GM12891 (cell line): Measurements from ENCODE around the gene CPLX3.

ENCODE experiments used
- PAX5 ChIP-seq: IDR thresholded peaks from 2 replicates; pipeline ENCODE4 v1.6.1; 2011; ENCODE audit warnings: low read length, moderate library complexity, mild to moderate bottlenecking; ENCODE audit not compliant: insufficient read depth, severe bottlenecking
- POLR2A ChIP-seq: IDR thresholded peaks from 2 replicates; pipeline ENCODE4 v1.6.1; 2011; ENCODE audit warnings: low read depth, low read length, control low read depth
- POLR2AphosphoS5 ChIP-seq: IDR thresholded peaks from 2 replicates; pipeline ENCODE4 v1.6.1; 2011; ENCODE audit warnings: low read depth, low read length, control low read depth
- POU2F2 ChIP-seq: IDR thresholded peaks from 2 replicates; pipeline ENCODE4 v1.6.1; 2011; ENCODE audit warnings: low read depth, mild to moderate bottlenecking, control low read depth, low read length, moderate library complexity
- SPI1 ChIP-seq: IDR thresholded peaks from 2 replicates; pipeline ENCODE4 v1.6.1; 2011; ENCODE audit warnings: low read depth, low read length, control low read depth
- TAF1 ChIP-seq: IDR thresholded peaks from 2 replicates; pipeline ENCODE4 v1.6.1; 2011; ENCODE audit warnings: low read depth, low read length, control low read depth

GRCh38 chr15:74837482-74838136, 11.2 kb downstream of the CPLX3 start:
- TF ChIP-seq POLR2A (no peak), POU2F2 (no peak), POLR2AphosphoS5 (no peak), SPI1 (no peak), PAX5 (no peak), TAF1 (no peak)
